HG02870 (cell line): Measurements from ENCODE around the gene KL.

Experiments used
- ATAC-seq: cut with Tn5 transposase; IDR thresholded peaks from one replicate; pipeline ENCODE4 v1.9.1; 2021; ENCODE audit warnings: mild to moderate bottlenecking, moderate library complexity; ENCODE audit not compliant: unreplicated experiment

The KL gene

GRCh38 chr13:33078263-33078662, 62.0 kb downstream of the KL start:
- ATAC-seq = no peak

GRCh38 chr13:33079960-33080359, 63.7 kb downstream of the KL start:
- no peak for ATAC-seq

- ATAC-seq = no peak
Observed at GRCh38 chr13:33080972-33081590, 64.9 kb downstream of the KL start.

- ATAC-seq = no peak
Observed at GRCh38 chr13:33081666-33082065, 65.4 kb downstream of the KL start.

- ATAC-seq = no peak
Observed at GRCh38 chr13:33083054-33083453, 66.8 kb downstream of the KL start.

- no peak for ATAC-seq
Observed at GRCh38 chr13:33087091-33087490, 70.9 kb downstream of the KL start.

GRCh38 chr13:33087790-33088189, 71.6 kb downstream of the KL start:
- ATAC-seq = no peak

GRCh38 chr13:33089311-33089710, 73.1 kb downstream of the KL start:
- ATAC-seq = no peak

GRCh38 chr13:33090755-33091414, 74.7 kb downstream of the KL start:
- ATAC-seq = no peak

- ATAC-seq = no peak
Observed at GRCh38 chr13:33091415-33091774, 75.2 kb downstream of the KL start.

- no peak for ATAC-seq
Observed at GRCh38 chr13:33092073-33092987, 76.1 kb downstream of the KL start.

- ATAC-seq = no peak
Observed at GRCh38 chr13:33096886-33097605, 80.8 kb downstream of the KL start.

- no peak for ATAC-seq
Observed at GRCh38 chr13:33099860-33100259, 83.6 kb downstream of the KL start.

- ATAC-seq = no peak
Observed at GRCh38 chr13:33100886-33101285, 84.7 kb downstream of the KL start.

- no peak for ATAC-seq
Observed at GRCh38 chr13:33101835-33102234, 85.6 kb downstream of the KL start.

- ATAC-seq = no peak
Observed at GRCh38 chr13:33103457-33103856, 87.2 kb downstream of the KL start.

- ATAC-seq = no peak
Observed at GRCh38 chr13:33105387-33106005, 89.3 kb downstream of the KL start.

GRCh38 chr13:33106656-33107360, 90.6 kb downstream of the KL start:
- no peak for ATAC-seq

GRCh38 chr13:33107361-33107760, 91.1 kb downstream of the KL start:
- no peak for ATAC-seq

- no peak for ATAC-seq
Observed at GRCh38 chr13:33108620-33109019, 92.4 kb downstream of the KL start.
